Measurements from ENCODE around the gene SNX8.

Gene SNX8

GRCh38 chr7:2219606-2220005, 94.6 kb downstream of the SNX8 start:
- no peak for DNase-seq

DNA sequence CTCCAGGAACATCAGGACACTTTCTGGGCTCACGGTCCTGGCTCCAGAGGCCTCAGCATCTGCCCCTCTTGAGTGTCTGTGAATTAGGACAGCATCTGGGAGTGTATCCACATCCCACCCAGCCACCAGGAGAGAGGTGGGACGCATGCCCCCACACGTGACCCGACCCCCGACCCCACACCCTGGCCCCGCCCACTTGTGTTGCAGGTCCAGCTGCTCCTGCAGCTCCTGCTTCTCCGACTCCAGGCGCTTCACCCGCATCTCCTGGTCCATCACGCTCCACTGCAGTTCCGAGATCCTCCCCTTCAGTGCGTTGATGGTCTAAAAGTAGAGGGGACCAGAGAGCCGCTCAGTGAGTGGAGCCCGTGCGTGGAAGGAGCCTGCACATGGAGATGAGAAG, 95.1 kb downstream of the SNX8 start:
- DNase-seq = no peak

- DNase-seq = no peak
Measured at GRCh38 chr7:2218444-2218785, 95.8 kb downstream of the SNX8 start.

- no peak for DNase-seq
Measured at GRCh38 chr7:2217716-2218443, 96.4 kb downstream of the SNX8 start.

DNA sequence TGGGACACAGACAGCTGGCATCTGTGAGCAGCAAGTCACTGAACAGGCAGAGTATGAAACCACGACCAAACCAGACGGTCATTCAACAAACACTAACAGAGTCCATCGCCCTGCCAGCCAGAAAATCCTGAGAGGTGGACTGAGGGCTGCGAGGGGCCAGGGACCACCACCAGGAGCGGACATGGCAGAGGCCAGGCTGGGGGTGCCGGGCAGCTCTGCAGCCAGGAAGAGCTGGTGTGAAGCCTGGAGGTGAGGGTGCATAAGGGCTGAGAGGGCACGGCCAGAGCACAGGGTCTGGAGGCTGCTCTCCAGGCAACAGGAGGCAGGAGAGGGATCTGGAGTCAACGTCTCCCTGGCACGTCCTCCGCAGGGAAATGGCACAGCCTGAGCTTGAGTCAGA, 97.0 kb downstream of the SNX8 start:
- no peak for DNase-seq

- no peak for DNase-seq
Measured at GRCh38 chr7:2215851-2216250, 98.4 kb downstream of the SNX8 start.

DNA sequence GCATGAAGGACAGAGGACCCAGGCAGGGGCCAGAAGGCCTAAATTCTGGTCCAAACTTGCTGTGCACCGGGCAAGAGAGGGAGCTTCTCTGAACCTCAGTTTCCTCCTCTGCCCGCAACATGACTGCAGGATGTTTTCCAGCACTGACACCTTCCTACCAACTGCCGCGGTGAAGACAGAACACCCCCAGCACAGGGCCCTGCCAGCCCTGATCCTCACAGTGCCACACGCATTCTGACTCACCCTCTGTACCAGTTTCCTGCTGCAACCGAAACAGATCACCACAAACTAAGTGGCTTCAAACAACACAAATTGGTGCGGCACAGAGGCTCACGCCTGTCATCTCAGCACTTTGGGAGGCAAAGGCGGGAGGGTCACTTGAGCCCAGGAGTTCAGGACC, 99.6 kb downstream of the SNX8 start:
- DNase-seq = no peak

DNA sequence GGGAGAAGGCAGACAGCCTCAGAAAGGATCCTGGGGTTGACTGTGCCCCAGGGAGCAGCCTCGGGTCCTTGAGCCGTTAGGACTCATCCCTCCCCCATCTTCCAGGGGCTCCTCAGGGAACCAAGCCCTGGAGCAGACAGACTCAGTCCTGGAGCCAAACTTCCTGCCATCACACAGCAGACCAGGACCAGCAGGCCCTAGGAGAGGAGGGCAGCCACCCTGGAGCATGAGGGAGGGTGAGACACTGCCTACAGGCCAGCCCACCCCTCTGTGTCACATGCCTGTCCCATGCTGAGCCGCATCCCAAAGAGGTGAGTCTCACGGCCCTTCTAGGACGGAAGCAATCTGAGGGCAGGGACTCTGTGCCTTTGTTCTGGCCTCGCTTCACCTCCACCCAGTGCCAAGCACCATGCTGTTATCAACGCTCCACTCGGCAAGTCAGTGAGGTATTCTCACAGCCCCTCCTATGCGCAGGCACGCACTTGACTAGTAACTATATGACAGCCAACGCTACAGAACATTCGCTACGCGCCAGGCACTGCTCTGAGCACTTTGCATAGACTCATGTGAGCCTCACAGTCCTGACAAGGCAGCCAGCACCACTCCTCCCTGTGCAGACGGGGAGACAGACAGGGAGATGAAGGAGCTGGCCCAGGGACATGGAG, 100.6 kb downstream of the SNX8 start:
- no peak for DNase-seq

DNA sequence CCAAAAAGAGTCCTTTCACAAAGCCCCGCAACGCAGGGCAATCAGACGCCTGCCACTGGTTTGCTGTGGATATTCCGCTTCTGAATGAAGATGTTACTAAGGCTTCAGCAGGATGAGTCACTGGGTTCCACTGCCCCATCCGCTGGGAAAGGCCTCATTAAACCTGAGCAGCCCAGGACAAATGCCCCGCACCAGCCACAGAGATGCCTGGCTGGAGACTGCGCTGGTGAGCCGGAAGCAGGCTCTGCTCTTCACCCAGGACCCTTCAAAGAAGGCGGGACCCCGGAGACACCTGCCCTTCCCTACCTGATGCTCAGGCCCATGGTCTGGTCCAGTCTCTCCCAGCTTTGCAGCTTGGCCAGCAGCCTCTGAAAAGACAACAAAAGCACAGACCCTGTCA, 101.3 kb downstream of the SNX8 start:
- no peak for DNase-seq

GRCh38 chr7:2211926-2212325, 102.3 kb downstream of the SNX8 start:
- no peak for DNase-seq

DNA sequence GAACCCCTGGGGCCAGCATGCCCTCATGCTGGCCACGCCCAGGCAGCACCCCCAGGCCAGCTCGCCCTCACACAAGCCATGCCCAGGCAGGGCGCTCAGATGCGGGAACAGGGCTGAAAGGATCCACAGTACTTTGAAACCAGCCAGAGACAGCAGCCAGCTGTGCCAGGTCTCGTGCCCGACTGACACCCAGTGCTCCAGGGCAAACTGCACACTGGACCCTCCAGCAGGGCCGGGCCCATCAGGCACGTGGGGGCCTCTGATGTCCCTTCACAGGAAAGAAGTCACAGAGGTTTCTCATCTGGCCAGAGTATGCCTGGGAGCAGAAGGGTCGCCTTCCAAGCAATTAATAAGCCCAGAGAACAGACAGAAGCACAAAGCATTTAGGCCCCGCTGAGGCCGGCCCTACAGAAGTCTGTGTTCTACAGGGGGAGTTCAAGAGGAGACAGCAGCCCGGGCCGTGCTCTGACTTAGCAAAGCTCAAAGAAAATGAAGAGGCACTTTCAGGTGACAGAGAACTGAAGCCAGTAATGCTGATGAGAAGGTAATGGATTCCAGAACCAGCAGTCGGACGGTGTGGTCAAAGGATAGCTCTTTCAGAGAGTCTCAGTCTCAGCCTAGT, 102.9 kb downstream of the SNX8 start:
- DNase-seq = no peak

- DNase-seq = no peak
Measured at GRCh38 chr7:2210551-2211258, 103.5 kb downstream of the SNX8 start.

GRCh38 chr7:2209961-2210323, 104.3 kb downstream of the SNX8 start:
- no peak for DNase-seq

GRCh38 chr7:2209146-2209960, 104.9 kb downstream of the SNX8 start:
- peak; percentile 41 to 73 (median 56) for DNase-seq

DNA sequence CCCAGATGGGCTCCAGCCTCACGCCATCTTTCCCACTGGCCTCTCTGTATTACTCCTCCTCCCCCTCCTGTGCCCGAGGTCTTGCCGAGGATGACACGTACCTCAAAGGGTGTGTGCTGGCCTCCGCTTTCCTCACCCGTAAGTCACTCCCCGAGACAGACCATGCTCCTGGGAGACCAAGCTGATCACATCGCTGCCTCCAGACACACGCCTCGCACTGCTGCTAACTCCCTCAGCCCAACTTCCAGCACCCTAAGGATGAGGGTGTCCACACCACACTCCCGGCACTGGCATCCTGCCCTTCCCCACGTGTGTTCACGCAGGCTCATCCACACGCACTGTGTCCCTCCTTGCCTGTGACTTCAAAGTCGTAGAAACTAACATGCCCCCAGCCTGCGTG, 105.5 kb downstream of the SNX8 start:
- DNase-seq = no peak

- DNase-seq = no peak
Measured at GRCh38 chr7:2205036-2205780, 109.0 kb downstream of the SNX8 start.

- DNase-seq = no peak
Measured at GRCh38 chr7:2204446-2204845, 109.8 kb downstream of the SNX8 start.

DNA sequence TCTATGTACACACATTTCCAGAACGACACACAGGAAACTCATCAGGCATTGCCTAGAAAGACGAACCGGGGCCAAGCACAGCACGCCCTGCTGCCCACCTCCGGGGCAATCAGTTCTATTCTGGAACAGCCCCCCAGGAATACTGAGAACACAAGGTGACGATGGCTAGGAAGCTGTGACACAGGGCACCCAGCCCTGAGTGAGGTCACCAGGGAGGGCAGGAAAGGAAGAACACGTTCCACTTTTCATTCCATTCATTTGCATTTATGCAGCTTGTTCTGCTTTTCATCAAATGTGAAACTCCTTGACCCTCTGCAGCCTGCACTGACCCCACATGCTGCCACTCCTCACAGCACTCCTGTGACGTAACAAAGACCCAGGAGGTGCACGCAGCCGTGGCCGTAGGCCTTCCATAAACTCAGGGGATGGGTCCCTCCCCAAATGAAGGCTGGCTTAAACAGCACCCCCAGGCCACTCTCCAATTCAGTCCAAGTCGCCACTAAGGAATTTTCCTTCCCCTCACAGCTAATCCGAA, 110.4 kb downstream of the SNX8 start:
- DNase-seq = peak; percentile 2 to 44 (median 32)

GRCh38 chr7:2202901-2203765, 111.1 kb downstream of the SNX8 start:
- no peak for DNase-seq

GRCh38 chr7:2202361-2202761, 111.9 kb downstream of the SNX8 start:
- DNase-seq = peak in 1 of 4 experiments; percentile 4
